GM12872 (cell line): ENCODE results near the gene KDM3A.

ENCODE experiments used
- TF ChIP-seq, protein P1 (sequence below): IDR thresholded peaks from 3 replicates; pipeline ENCODE4 v1.5.1; 2011; ENCODE audit warnings: low read depth, mild to moderate bottlenecking, low read length, moderate library complexity; ENCODE audit not compliant: insufficient read depth

KDM3A gene

DNA sequence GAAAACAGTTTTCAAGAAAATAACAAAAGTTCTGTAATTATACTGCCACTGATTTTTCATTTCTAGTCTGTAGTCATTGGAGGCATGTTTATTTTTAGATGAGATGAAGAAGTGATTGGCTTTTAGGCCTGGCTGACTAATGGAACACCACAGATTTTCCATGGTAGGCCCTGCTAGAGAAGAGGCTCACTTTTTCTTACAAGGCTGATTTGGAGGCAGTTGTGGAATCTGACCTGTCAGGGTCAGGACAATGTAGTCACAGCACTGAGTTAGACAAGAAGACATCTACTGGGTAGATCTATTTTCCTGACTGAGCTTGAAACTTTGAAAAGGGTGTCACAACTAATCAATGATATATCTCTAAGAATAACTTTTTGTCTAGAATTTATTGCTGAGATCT lies 43.9 kb downstream of the KDM3A start:
- TF ChIP-seq, protein P1, sequence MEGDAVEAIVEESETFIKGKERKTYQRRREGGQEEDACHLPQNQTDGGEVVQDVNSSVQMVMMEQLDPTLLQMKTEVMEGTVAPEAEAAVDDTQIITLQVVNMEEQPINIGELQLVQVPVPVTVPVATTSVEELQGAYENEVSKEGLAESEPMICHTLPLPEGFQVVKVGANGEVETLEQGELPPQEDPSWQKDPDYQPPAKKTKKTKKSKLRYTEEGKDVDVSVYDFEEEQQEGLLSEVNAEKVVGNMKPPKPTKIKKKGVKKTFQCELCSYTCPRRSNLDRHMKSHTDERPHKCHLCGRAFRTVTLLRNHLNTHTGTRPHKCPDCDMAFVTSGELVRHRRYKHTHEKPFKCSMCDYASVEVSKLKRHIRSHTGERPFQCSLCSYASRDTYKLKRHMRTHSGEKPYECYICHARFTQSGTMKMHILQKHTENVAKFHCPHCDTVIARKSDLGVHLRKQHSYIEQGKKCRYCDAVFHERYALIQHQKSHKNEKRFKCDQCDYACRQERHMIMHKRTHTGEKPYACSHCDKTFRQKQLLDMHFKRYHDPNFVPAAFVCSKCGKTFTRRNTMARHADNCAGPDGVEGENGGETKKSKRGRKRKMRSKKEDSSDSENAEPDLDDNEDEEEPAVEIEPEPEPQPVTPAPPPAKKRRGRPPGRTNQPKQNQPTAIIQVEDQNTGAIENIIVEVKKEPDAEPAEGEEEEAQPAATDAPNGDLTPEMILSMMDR, result no peak

DNA sequence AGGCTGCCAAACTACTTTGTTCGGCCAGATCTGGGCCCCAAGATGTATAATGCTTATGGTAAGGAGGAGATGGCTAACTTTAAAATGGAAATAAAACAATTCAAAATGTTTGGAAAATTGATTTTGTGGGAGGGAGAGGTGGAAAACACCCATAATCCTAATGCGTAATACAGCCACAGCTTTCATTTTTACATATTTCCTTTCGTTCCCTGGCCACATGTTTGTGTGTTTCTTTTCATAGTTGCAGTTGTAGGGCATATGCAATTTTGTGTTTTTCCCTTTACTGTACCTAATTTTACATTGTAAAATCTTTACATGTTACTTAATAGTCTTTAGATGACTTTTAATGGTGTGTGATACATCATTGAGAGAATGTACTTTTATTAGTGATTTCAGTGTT lies 44.6 kb downstream of the KDM3A start:
- TF ChIP-seq, protein P1, result no peak

DNA sequence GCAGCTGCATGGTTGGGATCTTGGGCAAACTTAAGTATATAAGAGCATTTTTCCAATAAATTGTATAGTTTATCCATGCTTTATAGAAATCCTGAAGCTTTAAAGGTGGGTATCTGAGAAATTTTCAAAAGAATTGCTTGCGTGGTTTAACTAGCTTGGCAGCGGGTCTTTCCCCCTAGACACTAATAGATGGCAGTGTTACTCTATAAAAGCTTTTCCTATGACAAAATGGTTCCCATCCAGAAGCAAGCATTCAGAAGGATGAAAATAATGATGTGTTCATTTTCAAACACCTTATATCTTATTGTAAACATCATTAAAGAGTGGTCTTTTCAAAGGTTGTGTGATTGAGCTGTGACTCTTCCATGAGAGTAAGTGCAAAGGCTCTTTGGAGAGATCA lies 45.9 kb downstream of the KDM3A start:
- TF ChIP-seq, protein P1, result no peak

DNA sequence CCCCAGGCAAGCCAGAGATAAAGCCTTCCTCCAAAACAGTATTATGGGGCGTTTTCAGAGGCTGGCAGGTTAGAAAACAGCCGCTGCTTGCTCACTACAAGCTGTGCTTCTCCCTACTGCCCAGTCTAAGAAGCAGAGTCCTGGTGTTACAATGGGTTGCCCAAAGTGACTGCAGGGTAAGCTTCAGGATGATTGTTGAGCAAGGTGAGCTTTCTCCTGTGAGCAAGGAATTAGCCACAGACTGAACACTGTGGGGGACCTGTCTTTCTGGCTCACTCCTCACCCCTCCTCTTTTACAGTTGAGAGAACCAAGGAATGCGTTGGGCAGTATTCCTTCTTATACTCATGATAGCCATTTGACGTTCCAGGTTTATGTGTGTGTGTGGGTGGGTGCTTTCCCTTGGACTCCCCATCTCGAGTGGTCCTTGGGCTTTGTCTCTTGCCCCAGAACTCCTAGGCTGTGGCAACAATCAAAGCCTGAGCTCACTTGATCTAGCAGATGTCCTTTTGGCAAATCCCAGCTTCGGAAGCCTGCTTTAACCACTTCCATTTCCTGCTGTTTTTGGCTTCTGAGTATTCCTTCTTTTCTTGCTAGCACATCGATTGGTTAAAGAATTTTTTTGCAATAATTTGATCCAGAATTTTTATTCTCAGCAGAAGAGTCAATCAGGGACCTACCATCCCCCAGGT lies 47.5 kb downstream of the KDM3A start:
- TF ChIP-seq, protein P1, result no peak

DNA sequence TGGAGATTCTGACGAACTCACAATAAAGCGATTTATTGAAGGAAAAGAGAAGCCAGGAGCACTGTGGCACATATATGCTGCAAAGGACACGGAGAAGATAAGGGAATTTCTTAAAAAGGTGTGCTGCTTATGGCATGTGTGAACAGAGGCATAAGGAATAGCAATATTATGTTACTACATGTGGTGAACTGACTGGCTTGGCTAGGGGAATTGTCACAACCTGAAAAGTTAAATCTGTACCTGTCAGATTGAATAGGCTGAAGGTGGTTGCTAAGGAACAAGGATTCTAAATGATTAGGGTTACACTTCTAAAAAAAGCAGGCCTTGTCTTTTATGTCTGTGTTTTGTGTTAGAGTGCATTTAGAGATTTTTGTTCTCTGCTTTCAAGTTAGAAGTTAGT lies 48.4 kb downstream of the KDM3A start:
- TF ChIP-seq, protein P1, result no peak

DNA sequence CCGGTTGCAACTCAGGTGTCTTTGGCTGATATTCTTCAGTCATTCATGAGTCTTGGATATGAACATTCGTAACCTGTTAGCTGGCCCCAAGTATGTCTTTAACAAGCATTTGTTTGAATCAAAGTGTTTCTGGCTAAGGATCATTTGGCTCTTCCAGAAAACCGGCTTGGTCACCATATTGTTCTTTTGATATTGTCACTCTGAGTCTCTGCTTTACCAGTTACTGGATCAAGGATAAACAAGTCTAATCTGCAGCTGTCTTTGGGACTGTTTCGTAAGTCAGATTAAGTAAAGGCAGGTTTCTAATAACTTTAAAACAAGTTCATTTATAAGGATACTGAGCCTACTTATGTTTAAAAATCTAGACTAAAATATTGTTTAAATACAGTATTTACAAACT lies 49.1 kb downstream of the KDM3A start:
- TF ChIP-seq, protein P1, result no peak

DNA sequence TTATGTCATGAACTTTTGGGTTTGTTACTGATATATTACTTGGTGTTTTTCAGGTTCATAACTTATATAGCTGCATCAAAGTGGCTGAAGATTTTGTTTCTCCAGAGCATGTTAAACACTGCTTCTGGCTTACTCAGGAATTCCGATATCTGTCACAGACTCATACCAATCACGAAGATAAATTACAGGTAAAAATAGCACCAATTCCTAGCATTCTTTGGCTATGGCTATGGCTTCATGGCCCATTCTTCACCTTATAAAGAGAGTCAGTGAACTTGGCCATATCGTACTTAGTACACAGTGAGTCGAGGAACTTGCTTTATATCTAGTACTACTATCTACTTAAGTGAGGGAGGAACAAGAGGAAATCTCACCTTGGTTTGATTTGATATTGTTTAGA lies 49.9 kb downstream of the KDM3A start:
- TF ChIP-seq, protein P1, result no peak

DNA sequence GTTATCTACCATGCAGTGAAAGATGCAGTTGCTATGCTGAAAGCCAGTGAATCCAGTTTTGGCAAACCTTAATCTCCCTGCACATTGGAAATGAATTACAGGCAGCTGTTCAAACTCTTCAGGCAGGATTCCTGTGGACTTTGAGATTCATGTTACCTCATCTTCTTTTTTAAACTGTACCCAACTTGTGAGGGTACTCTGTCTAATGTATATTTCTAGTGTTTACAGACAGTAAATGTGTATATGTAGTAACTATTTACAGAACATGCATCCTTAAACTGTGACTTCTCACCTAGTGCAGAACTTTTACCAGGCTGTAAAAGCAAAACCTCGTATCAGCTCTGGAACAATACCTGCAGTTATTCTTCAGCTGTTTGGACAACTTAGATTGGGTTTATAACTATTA lies 50.9 kb downstream of the KDM3A start:
- TF ChIP-seq, protein P1, result no peak
